NCI-H226 (cell line): Measurements from ENCODE around the gene PCSK6.

ENCODE experiments used
- DNase-seq: peaks from one replicate; pipeline ENCODE4 v3.0.0-alpha.2; 2015

The PCSK6 gene

DNA sequence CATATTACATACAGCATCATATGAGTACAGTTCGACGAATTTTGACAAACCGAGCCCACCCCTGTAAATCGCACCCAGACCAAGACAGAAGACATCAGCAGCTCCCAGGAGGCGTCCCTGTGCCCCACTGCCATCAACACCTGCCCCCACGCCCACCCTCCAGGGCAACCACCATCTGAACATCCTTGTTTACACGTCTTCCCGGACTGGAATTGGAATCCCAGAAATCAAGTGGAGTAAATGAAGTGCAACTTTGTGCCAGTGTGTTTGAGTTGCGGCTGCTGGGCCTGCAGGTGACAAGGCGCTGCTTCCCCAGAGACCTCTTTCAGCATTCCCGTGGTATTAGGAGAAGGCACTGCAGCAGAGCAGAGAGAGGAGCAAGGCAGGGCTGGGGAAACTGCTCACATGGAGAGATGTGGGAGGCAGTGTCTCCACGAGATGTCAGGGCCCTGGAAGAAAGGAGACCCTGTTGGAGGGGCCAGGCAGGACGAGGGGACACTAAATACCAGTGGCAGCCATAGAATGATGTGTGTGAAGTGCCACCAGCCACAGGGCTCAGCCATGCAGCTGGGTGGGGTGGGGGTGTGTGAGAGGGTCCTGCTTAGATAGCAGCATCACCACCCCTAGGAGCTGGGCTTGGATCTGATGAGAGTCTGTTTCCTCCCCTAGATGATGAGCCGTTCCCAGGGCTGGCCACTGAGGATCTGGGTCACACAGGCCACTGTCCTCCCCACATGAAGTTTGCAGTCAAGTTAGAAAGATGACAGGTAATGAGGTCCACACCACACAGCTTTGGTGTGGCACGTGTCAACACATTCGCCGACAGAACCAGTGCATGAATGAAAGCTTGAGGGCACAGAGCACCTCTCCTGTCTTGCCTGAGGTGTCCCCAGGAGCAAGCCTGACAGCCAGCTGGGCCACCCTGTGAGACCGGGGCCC lies 33.4 kb upstream of the PCSK6 start:
- DNase-seq = no peak

DNA sequence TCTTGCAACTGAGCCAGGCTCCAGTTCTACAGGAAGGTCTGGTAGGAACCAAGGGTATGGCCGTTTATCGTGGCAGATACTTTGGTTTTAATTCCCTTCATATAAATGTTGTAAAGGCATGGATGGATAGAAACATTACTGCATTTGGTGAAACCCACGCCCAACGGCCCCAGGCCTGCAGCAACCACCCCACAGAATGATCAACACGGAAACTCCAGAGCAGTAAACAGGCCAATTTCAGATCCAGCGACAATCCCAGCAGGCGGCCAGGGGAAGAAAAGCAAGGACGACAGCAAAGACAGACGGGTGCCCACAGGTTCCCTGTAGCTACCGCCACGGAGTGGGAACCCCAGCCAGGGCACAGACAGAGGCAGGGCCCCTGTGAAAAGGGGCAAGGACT lies 32.6 kb upstream of the PCSK6 start:
- DNase-seq = no peak

DNA sequence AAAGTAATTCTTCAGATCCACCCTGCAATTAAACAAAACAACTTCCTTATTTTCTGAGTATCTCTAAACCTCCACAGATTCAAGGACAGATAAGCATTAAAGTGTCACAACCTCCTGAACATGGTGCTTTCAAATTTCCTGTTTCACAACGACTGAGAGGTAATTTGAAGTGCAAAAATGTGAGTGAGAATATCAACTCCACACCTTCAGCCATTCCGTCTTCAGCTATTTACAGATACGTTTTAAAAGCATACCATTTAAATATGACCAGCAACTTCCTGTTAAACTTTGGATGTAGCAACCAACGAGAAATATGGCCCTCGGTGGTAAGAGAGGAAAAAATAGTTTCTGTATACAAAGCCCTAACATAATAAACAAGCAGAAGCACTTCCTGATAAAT lies 32.1 kb upstream of the PCSK6 start:
- DNase-seq = no peak

DNA sequence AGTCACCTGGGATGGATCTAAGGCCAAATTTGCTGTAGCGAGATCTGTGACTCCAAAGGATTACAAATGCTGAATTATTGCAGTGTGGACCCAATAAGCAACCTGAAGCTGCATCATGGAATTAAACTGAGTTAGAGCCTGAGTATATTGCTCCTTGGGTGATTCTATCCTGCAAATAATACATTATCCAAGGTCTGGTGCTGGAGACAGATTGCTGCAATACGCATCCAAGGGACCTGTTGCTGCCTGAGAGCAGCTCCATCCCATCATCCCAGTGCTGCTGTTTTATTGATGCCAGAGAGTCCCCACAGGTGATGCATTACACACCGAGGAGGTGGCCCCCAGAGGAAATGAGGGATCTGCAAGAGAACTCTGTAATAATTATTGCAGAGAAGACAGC lies 31.6 kb upstream of the PCSK6 start:
- DNase-seq = no peak

DNA sequence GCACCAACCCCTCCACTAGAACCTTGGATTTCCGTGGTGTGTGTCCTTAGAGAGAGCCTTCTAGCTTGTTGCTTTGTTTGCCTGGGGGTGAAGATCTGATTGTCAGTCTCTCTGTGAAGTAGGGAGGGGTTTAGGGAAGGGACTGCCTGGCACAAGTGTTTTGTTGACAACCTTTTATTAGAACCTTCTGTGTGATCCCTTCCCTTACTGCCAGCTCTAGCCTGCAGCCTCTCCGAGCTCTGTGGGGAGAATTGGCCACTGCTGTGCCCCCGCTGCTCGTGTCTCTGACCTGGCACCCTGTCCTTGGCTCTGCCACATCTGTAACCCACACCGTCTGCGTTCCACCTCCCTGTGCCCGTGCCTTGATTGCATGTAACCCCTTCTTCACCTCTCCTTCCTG lies 30.9 kb upstream of the PCSK6 start:
- no peak for DNase-seq

DNA sequence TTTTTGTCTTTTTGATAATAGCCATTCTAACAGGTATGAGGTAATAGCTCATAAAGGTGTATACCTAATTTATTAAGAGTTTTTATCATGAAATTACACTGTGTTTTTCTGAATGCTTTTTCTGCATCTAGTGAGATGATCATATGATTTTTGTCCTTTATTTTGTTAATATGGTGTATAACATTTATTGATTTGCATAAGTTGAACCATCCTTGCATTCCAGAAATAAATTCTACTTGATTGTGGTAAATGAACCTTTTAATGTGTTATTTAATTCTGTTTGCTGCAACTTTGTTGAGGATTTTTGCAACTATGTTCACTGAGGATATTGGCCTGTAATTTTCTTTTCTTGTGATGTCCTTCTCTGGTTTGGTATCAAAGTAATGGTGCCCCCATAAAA lies 28.0 kb upstream of the PCSK6 start:
- DNase-seq = no peak

DNA sequence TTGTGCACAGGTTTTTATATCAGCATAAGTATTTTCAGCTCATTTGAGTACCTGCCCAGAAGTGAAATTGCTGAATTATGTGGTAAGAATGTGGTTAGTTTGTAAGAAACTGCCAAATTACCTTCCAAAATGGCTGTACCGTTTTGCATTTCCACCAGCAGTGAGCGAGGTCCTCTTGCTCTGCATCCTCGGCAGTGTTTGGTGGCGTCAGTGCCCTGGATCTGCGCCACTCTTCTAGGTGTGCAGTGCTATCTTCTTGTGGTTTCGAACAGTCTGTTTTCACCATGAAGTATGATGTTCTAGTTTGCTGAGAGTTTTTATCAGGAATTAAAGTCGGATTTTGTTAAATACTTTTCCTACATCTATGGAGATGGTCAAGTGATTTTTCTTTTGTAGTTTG lies 24.8 kb upstream of the PCSK6 start:
- DNase-seq = no peak

DNA sequence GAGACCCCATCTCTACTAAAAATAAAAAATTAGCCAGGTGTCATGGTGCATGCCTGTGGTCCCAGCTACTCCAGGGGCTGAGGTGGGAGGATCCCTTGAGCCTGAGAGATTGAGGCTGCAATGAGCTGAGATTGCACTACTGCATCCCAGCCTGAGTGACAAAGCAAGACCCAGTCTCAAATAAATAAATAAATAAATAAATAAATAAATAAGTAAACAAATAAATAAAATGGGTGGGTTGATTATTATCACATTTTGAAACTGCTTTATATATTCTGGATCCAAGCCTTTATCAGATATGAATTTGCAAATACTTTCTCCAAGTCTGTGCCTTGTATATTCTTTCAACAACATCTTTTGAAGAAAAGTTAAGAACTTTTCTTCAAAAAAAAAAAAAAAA lies 22.2 kb upstream of the PCSK6 start:
- DNase-seq = no peak

DNA sequence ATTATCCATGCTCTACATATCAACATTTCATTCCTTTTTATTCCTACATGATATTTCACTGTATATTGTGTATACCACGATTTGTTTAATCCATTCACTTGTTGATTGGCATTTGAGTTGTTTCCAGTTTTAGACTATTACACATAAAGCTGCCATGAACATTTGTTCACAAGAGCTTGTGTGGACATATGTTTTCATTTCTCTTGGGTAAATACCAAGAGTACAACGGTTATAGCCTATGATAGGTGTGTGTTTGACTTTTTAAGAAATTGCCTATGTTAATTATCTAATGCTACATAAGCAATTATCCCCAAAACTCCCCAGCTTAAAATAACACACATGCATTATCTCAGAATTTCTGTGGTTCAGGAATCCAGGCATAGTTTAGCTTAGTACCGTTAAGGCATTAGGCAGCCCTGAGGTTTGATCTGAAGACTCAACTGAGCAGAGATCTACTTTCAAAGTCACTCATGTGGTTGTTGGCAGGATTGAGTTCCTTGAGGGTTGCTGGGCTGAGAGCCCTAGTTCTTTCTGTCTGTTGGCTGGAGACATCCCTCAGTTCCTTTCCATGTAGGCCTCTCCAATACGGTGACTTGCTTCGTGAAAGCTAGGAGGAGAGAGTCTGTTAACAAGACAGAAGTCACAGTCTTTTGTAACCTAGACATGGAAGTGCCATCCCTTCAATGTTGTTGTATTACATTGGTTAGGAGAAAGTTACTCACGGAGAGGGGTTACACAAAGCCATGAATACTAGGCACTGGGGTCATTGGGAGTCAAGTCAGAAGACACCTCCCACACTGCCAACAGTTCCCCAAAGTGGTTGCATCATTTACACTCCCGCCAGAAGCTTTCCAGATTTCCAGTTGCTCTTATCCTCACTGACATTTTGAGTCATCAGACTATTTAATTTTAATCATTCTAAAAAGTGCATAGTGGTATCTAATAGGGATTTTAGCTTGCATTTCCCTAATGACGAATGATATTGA lies 21.0 kb upstream of the PCSK6 start:
- DNase-seq = no peak

DNA sequence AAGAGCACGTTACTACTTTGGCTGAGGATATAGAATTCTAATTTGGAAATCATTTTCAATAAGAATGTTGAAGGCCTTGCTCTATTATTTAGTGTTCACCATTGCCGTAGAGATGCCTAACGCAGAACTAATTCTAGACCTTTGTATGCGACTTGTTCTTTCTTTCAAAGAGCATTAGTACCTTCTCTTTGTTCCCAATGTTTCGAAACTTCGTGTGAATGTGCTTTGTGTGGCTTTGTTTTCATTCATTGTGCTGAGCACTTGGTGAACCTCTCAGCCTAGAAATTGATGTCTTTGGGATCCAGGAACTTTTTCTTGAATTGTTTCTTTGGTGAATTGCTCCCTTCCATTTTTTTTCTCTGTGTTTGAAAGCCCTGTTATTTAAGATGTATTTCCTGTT lies 19.8 kb upstream of the PCSK6 start:
- DNase-seq = no peak

DNA sequence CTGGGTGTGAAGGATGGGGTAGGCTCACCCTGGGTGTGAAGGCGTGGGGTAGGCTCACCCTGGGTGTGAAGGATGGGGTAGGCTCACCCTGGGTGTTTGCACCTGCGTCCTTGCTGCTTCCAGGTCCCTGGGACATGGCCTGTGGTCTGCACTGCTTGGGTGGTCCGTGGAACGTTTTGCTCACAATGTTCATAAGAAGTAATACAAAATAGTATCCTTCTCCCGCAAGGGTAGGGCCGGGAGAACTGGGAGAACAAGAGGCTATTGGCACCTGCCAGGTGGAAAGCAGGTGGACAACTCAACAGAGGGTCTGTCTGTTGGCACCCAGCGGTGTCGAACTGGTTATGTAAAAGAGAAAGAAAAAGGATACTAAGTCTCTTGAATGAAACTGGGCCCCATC lies 17.0 kb upstream of the PCSK6 start:
- no peak for DNase-seq

DNA sequence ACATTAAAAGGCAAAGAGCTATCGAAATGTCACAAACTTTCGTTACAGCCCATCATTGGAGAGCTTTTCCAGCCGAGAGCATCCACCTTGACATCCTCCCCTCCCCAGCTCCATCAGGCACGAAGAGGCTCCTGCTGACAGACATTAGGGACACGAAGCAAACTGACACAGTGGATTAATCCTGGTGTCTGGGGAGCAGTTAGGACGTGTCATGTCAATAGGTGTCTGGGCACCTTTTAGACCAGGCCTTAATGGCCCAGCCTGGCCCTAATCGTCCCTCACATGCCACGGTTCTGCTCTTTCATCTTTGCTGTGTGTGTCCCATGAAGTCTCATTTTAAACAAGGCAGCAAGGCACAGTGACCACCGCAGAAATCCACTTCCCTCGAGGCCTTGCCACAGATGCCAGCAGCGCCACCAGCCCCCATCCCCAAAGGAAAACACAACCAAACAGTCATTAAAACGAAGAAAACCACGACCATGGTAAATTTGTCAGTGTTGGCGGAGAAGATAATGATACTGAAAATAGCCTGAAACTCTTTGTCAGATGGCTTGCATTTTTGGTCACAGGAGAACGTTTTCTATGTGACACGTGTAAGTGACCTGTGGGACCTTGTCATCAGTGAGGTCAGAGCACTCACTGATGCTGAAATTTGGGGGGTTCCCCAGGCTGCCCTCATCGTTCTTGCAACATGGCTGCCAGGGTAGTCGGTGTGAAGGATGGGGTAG lies 16.3 kb upstream of the PCSK6 start:
- DNase-seq = no peak

DNA sequence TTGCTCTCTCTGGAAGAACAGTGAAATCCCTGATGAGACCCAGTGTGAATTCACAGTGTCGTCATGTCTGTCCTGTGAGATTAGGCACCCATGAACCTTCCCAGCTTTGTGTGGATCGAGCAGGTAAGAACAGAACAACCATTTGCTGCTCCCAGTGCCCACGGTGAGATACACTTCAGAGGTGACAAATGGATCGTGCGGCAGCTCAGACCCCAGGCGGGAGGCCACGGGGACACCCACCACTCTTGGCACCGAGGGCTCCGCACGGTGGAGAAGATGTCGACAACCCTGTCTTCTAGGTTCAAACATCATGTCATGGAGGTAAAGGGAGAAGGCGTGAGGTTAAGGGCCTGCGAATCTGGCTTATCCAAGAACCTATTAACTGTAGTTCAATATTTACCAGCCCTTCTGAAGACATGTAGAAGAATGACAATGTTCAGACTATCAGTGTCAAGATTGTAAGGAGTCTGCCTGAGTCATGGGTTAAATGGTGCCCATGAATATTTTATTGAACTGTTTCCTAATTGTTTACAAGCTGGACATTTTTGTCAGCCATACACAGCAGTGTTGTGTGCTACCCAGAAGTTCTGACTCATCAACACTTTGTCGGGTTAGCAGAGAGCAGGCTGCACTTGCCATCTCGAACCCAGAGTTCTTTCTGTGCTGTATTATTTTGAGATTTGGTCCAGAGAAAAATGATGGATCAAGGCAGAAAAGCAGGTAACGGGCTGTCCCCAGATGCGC lies 15.5 kb upstream of the PCSK6 start:
- no peak for DNase-seq

DNA sequence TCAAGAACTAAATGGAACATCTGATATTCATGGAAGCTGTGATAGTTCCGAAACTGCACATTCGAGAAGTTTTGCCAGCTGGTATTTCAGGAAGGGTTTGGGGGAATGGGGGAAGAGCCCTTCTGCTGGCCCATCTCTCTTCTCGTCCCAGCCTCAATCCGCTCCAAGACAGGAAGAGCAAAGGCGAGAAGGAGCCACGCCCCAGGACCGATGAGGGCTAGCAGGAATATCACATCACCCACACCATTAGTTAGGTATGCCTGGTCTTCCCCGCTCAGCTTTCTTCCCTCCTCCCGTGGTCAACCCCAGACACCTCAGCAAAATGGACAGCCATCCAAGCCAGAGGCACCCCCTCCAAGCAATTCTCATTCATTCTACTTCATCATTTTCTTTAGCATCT lies 14.9 kb upstream of the PCSK6 start:
- no peak for DNase-seq

DNA sequence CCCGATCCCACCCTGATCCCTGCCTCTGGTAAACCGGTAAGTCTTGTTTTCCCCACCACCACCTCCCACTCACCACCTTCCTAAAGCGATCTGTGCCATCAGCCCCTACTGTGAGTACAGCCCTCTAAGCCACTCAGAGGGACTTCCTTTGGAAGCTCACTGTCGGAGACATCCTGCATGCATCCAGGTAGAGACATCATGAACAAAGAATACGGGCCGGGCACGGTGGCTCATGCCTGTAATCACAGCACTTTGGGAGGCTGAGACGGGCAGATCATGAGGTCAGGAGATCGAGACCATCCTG lies 13.7 kb upstream of the PCSK6 start:
- DNase-seq = no peak

DNA sequence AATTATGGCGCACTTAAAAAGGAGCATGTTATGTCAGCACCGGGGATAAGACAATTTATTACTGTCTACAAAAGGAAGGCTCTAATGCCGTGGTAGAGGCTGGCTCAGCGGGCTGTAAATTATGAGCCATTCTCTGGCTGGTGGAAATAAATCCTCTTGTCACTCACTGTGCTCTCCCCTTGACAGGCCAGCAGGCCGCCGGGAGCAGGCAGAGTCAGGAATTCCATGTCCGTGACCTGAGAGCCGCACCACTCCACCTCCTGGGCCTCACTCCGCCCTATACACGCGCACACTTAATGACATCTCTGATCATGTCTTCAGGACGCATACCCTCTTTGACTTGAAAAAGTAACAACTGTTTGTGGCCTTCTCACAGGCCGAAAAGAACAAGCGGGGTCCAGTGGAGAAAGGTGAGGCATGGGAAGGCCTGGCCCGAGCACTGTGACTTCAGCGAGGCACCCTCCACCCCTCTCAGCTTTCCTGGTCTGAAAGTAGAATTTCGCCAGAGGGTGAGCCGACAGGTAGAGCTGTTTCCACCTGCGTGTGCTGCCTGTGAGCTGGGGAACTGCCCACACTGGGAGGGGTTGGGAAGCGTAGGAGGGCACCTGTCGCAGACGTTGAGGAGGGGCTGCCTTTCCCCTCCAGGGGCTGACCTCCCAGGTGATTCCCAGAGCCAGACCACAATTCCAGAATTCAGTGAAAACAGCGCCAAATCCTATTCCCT lies 13.2 kb upstream of the PCSK6 start:
- no peak for DNase-seq

DNA sequence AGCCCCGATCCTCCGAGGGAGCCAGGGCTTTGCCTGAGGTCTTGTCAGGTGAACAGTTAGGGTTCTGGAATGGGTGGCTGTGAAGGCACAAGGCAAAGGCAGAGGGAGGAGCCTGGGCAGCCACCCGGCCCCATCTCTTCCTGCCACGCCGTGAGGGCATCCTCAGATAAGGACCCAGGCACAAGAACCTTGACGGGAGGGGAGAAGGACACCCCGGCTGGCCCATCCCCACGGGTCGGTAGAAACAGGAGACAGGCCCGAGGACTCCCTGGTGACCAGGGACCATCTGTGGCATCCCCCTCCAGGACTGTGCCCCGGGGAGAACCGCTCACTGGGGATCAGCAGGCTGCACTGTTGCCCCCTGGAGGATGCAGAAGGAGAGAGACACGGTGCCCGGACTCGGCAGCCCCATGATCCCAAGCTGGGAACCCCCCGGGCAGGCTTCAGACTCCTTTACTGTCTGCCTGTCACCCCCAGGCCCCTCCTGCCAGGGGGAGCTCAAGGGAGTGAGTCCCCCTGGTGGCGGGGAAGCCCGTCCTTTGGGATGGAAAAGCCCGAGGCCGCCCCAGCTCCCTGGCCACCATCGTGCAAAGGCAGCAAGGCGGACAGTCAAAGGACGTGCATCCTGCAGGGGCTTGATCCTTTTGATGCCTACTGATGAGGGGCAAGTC lies 12.3 kb upstream of the PCSK6 start:
- DNase-seq = no peak

DNA sequence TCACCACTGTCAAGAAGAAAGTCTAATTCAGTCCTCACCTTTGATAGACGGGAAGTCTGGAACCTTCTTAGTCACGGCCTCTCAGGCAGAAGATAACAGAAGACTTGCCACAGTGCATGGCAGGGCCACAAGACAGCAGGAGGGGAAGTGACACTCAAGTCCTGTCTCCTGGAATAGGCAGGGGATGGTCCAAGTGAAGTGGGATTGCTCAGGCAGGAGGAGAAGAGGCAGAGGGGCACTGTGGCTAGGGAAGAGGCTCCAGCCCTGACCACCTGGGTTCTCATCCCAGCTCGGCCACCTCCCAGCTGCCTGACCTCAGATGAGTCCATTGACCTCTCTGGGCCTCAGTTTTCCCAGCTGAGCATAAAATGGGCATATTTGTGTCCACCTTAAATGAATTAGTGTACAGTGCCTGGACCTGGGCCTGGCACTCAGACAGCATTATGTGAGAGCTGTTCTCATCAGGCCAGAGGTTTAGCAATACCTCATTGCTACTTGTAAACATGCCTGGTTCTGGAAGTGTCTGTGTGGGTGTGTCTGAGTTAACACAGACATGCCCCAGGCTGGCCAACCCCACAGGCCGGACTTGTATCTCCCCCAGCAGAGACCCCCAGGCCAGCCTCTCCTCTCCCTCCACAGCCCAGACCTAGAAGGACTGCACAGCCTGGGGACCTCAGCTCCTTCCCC lies 11.5 kb upstream of the PCSK6 start:
- DNase-seq = no peak

DNA sequence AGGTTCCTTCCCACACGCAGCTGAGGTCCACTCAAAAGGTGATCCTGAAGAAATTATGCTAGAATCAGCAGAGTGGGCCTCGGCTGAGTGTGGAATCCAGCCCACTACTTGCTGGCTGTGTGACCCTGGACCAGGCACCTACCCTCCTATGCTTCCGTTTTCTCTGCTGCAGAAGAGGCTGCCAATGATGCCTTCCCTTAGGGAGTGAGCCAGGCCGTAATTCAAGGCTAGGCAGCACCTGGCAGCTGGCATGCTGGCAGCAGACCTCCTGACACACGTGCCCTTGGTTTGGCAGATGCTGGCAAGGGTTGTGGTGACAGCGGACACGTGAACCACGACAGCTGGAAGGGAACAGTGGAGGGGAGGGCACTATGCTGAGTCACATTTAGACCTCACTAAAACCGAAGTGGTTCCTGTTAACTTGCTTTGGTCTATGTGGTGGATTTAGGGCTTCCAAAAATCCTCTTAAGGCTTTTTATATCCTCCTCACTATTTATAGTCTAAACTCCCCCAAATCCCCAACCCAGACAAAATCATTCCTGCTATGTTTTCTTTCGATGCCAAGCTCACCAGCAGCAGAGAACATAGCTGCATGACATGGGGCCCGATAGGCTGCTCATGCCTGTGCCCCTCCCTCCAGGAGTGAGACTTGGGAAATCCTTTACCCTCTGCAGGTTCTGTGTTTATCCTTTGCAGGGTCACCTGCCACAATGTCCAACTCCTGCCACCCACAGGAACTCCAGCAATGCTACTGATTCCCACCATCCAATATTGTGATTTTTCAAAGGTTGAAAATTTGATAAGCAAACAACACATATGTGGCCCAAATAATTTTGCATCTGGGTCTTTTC lies 10.6 kb upstream of the PCSK6 start:
- DNase-seq = no peak
